GM12878 (cell line): ENCODE data around the gene SLC49A4. TPM values are rescaled to one million over a fixed set of nuclear protein-coding genes. Genes with fewer than 3 reads are reported as not detected.

ENCODE experiments used
- ATAC-seq: fragments of 200-7000 bp; cut with Tn5 transposase; 3 replicates; pipeline ENCODE4 v1.9.1; 2020; ENCODE audit warnings: mild to moderate bottlenecking, moderate library complexity
- BruUV-seq: library from RNA; stranded (reverse); fragments of 400-500 nt; replicated peaks from 2 replicates; lab custom pipeline; 2021; lab: Mats Ljungman, UMichigan
- CTCF ChIA-PET: fragments of 300-600 bp; sonication (Branson Sonifier 250); formaldehyde crosslinking; extraction: SDS; loops from one replicate; lab custom pipeline; 2021; ENCODE audit warnings: inconsistent platforms; lab: Yijun Ruan, JAX
- POLR2A ChIA-PET: fragments of 350-600 bp; formaldehyde crosslinking; extraction: SDS; loops from one replicate; lab custom pipeline; 2021; ENCODE audit warnings: inconsistent platforms; lab: Charles Lee
- RAD21 ChIA-PET: fragments of 300-600 bp; sonication (Branson Sonifier 250); formaldehyde crosslinking; loops from one replicate; lab custom pipeline; 2023; ENCODE audit warnings: antibody characterized with exemption; ENCODE audit not compliant: unreplicated experiment; lab: Charles Lee
- SMC1A ChIA-PET: fragments of 300-600 bp; sonication (Branson Sonifier 250); formaldehyde crosslinking; loops from one replicate; lab custom pipeline; 2023; ENCODE audit not compliant: unreplicated experiment, uncharacterized antibody; lab: Charles Lee
- DNase-seq: peaks from one replicate; pipeline ENCODE4 v3.0.0-alpha.2; 2011; ENCODE audit warnings: low read depth, low spot score
- FAIRE-seq: peaks from 3 replicates; lab custom pipeline; 2011; peaks lifted over from hg19 to GRCh38; lab: Jason Lieb, UNC
- H2AFZ ChIP-seq: 2 replicates; pipeline ENCODE4 v1.6.0; 2011; ENCODE audit warnings: low read depth, low read length, control low read depth; ENCODE audit not compliant: control insufficient read depth
- H3K27ac ChIP-seq: 2 replicates; pipeline ENCODE4 v1.5.1; 2011; ENCODE audit warnings: control low read depth; ENCODE audit not compliant: control insufficient read depth, insufficient read depth
- H3K27me3 ChIP-seq, 2 experiments: replicated peaks in 1 of 2; 2 replicates each; pipeline versions ENCODE4 v1.6.0 to v1.6.1; 2011; ENCODE audit warnings: low read length in 1 of 2; ENCODE audit not compliant: control insufficient read depth in 2 of 2, insufficient read depth in 2 of 2
- H3K36me3 ChIP-seq, 2 experiments: 2 replicates each; pipeline ENCODE4 v1.5.1; 2011; ENCODE audit warnings: low read length in 1 of 2; ENCODE audit not compliant: control insufficient read depth in 2 of 2, insufficient read depth in 2 of 2
- H3K4me1 ChIP-seq: 2 replicates; pipeline ENCODE4 v1.6.1; 2011; ENCODE audit warnings: mild to moderate bottlenecking, low read length, moderate library complexity, mixed read lengths; ENCODE audit not compliant: control insufficient read depth, insufficient read depth
- H3K4me2 ChIP-seq: 2 replicates; pipeline ENCODE4 v1.6.0; 2011; ENCODE audit warnings: control low read depth; ENCODE audit not compliant: control insufficient read depth, insufficient read depth
- H3K4me3 ChIP-seq: fragments of 200-600 bp; sonication (generic); 2 replicates; pipeline ENCODE4 v1.5.1; 2016
- H3K79me2 ChIP-seq: 2 replicates; pipeline ENCODE4 v1.6.0; 2011; ENCODE audit warnings: low read length; ENCODE audit not compliant: control insufficient read depth, insufficient read depth
- H3K9ac ChIP-seq: 2 replicates; pipeline ENCODE4 v1.8.0; 2011; ENCODE audit warnings: low read length, control low read depth, mixed read lengths; ENCODE audit not compliant: control insufficient read depth, insufficient read depth
- H3K9me3 ChIP-seq: replicated peaks from 3 replicates; pipeline ENCODE4 v1.5.1; 2011; ENCODE audit warnings: mild to moderate bottlenecking, low read length; ENCODE audit not compliant: control insufficient read depth, insufficient read depth
- H4K20me1 ChIP-seq: 2 replicates; pipeline ENCODE4 v1.6.0; 2011; ENCODE audit not compliant: control insufficient read depth, insufficient read depth
- HDAC2 ChIP-seq: fragments of 200-600 bp; sonication (generic); IDR thresholded peaks from 2 replicates; pipeline ENCODE4 v1.6.1; 2017
- NFYB ChIP-seq: IDR thresholded peaks from 2 replicates; pipeline ENCODE4 v1.6.1; 2011; ENCODE audit warnings: low read depth, mild to moderate bottlenecking, low read length, improper control_type of control experiment, moderate library complexity; ENCODE audit not compliant: insufficient read depth
- NKRF ChIP-seq: fragments of 450-650 bp; conservative IDR thresholded peaks from 2 replicates; pipeline ENCODE4 v1.6.1; 2017; ENCODE audit warnings: mild to moderate bottlenecking, moderate library complexity
- RAD21 ChIP-seq: IDR thresholded peaks from 2 replicates; pipeline ENCODE4 v1.6.1; 2011; ENCODE audit warnings: mild to moderate bottlenecking, low read depth, low read length, moderate library complexity; ENCODE audit not compliant: insufficient read depth
- SIX5 ChIP-seq: IDR thresholded peaks from 2 replicates; pipeline ENCODE4 v1.6.1; 2011; ENCODE audit warnings: mild to moderate bottlenecking, low read depth, low read length, moderate library complexity; ENCODE audit not compliant: severe bottlenecking
- SMC3 ChIP-seq: IDR thresholded peaks from 2 replicates; pipeline ENCODE4 v1.6.1; 2011; ENCODE audit warnings: low read length, improper control_type of control experiment, borderline replicate concordance
- SPI1 ChIP-seq: IDR thresholded peaks from 2 replicates; pipeline ENCODE4 v1.6.1; 2011; ENCODE audit warnings: low read depth, mild to moderate bottlenecking, low read length, moderate library complexity, borderline replicate concordance; ENCODE audit not compliant: insufficient read depth
- YBX1 ChIP-seq: fragments of 450-650 bp; IDR thresholded peaks from 2 replicates; pipeline ENCODE4 v1.6.1; 2016; ENCODE audit warnings: antibody characterized with exemption
- ZBTB33 ChIP-seq: fragments of 450-650 bp; IDR thresholded peaks from 2 replicates; pipeline ENCODE4 v1.6.1; 2017; ENCODE audit warnings: mild to moderate bottlenecking
- ZNF622 ChIP-seq: fragments of 450-650 bp; IDR thresholded peaks from 2 replicates; pipeline ENCODE4 v1.6.1; 2017; ENCODE audit warnings: mild to moderate bottlenecking, inconsistent platforms
- WGBS: methylation state at CpG from one replicate; pipeline ENCODE4 v1.1.6; 2016; ENCODE audit warnings: low lambda C conversion rate; ENCODE audit not compliant: insufficient replicate concordance, insufficient coverage; ENCODE audit errors: missing lambda C conversion rate; 5-methylcytosine and 5-hydroxymethylcytosine counted together
- in situ Hi-C: fragments of 300-500 bp; cut with MboI; formaldehyde crosslinking; loops from 9 replicates; pipeline ENCODE4 v1.14.3; 2018; ENCODE audit warnings: mixed read lengths
- intact Hi-C: fragments of 100-400 bp; cut with micrococcal nuclease; formaldehyde crosslinking; loops from one replicate; pipeline ENCODE4 v1.14.2; 2022; ENCODE audit not compliant: unreplicated experiment
- polyA plus RNA-seq, 11 experiments: library from polyadenylated mRNA; depleted of rRNA in 4 of 11; unstranded in 6 of 11; stranded (reverse) in 5 of 11; fragments of >200 nt; fragmentation: Nextera tagmentation in 4 of 11; fragmentation: Illumina TruSeq in 1 of 11; extraction: Ambion mirVana in 4 of 11; extraction: Trizol in 1 of 11; gene quantifications; 1 replicate in 1 of 11; 2 replicates in 10 of 11; pipeline versions ENCODE4 v1.2.1 to v1.2.3, GENCODE V29; 2011 to 2016; ENCODE audit warnings: inconsistent platforms in 2 of 11, missing spikeins in 2 of 11, low read depth in 1 of 11
- total RNA-seq, 4 experiments: library from RNA; depleted of rRNA in 3 of 4; stranded (reverse); fragments of >200 nt in 3 of 4; fragmentation: Illumina TruSeq in 1 of 4; extraction: Trizol in 1 of 4; gene quantifications; 2 replicates each; pipeline versions ENCODE4 v1.2.1 to v1.2.3, GENCODE V29; 2013 to 2021
- TF ChIP-seq, protein P1 (sequence below): fragments of 450-650 bp; IDR thresholded peaks from 2 replicates; pipeline ENCODE4 v1.6.1; 2018; ENCODE audit warnings: borderline replicate concordance, mild to moderate bottlenecking; ENCODE audit not compliant: partially characterized antibody

Gene SLC49A4
- total and polyA plus RNA-seq, 10 of the 15 experiments (the other 5 are each of a cell fraction or from before 2014, with no cell fraction given) = 0.48 to 2.2 (median 1.4) TPM

GRCh38 chr3:122825460-122825859 is 30.6 kb downstream of the SLC49A4 start:
- BruUV-seq = no TSS peak
- DNase-seq (no peak), ATAC-seq (no peak), FAIRE-seq (no peak)
- H3K9me3 ChIP-seq = no peaks in the 10 kb centered on the region; the same call in 2 of the 3 replicates
- no peaks in the 10 kb centered on the region for H4K20me1 ChIP-seq
- no peaks in the 10 kb centered on the region for H3K4me1 ChIP-seq
- H3K4me2 ChIP-seq = no peak overlapping the region
- intact Hi-C loops = no loop called here
- H3K79me2 ChIP-seq = no peaks in the 10 kb centered on the region
- SMC1A ChIA-PET = no interaction called here
- no peak overlapping the region for H2AFZ ChIP-seq
- H3K36me3 ChIP-seq = no peaks in the 10 kb centered on the region
- in situ Hi-C loops = no loop called here
- TF ChIP-seq SPI1 = peak; percentile 20; the same call in 1 of the 2 replicates
- no peak for TF ChIP-seq SMC3
- H3K9ac ChIP-seq = no peak overlapping the region
- no peaks in the 10 kb centered on the region for H3K27me3 ChIP-seq
- RAD21 ChIA-PET = no interaction called here
- CTCF ChIA-PET = interaction anchor here (0.7 kb wide), 1 partner anchor 14 kb away, joined by 3 read pairs; no protein-coding TSS in a partner anchor
- no peak overlapping the region for H3K27ac ChIP-seq
- H3K4me3 ChIP-seq = no peak overlapping the region
- 66% methylated on average over 4 of the region's 4 CpGs for WGBS
- POLR2A ChIA-PET = no interaction called here

DNA sequence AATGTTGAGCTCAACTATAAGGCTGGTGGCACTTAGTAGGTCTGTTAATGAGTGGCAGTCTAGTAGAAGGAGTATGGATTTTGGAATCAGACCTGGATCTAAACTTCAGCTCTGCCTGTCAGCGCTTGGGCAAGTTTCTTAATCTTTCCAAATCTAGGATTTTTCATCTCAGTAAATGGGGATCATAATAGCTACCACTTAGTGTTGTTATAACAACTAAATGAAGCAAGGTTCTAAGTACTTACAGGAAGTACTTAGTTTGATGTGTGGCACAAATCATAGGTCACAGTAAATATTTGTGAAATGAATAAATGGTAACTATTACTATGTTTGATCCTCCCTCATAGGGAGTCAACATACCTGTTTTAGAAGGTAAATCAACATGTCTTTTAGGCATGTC is 31.4 kb downstream of the SLC49A4 start:
- no peak for DNase-seq
- no peaks in the 10 kb centered on the region for H4K20me1 ChIP-seq
- ChIA-PET RAD21 (no interaction called here), CTCF (interaction anchor here (0.6 to 0.7 kb wide), 2 partner anchors 13 to 204 kb away, joined by 3 to 4 read pairs; no protein-coding TSS in a partner anchor), SMC1A (interaction anchor here (0.6 kb wide), 1 partner anchor 437 kb away, joined by 3 read pairs; no protein-coding TSS in a partner anchor), POLR2A (no interaction called here)
- H3K79me2 ChIP-seq = no peaks in the 10 kb centered on the region
- no peak overlapping the region for H2AFZ ChIP-seq
- no TSS peak for BruUV-seq
- ATAC-seq = no peak
- in situ Hi-C loops (no loop called here), intact Hi-C loops (no loop called here)
- H3K27me3 ChIP-seq = no peaks in the 10 kb centered on the region
- no peak for FAIRE-seq
- 100% methylated on average over 1 of the region's 1 CpG for WGBS
- H3K27ac ChIP-seq = no peak overlapping the region
- H3K4me3 ChIP-seq = no peak overlapping the region
- no peak overlapping the region for H3K4me2 ChIP-seq
- H3K9ac ChIP-seq = no peak overlapping the region
- H3K36me3 ChIP-seq = no peaks in the 10 kb centered on the region
- no peaks in the 10 kb centered on the region for H3K9me3 ChIP-seq
- H3K4me1 ChIP-seq = no peaks in the 10 kb centered on the region
- TF ChIP-seq, protein P1, sequence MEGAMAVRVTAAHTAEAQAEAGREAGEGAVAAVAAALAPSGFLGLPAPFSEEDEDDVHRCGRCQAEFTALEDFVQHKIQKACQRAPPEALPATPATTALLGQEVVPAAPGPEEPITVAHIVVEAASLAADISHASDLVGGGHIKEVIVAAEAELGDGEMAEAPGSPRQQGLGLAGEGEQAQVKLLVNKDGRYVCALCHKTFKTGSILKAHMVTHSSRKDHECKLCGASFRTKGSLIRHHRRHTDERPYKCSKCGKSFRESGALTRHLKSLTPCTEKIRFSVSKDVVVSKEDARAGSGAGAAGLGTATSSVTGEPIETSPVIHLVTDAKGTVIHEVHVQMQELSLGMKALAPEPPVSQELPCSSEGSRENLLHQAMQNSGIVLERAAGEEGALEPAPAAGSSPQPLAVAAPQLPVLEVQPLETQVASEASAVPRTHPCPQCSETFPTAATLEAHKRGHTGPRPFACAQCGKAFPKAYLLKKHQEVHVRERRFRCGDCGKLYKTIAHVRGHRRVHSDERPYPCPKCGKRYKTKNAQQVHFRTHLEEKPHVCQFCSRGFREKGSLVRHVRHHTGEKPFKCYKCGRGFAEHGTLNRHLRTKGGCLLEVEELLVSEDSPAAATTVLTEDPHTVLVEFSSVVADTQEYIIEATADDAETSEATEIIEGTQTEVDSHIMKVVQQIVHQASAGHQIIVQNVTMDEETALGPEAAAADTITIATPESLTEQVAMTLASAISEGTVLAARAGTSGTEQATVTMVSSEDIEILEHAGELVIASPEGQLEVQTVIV = no peak
- no peak for TF ChIP-seq ZNF622
- TF ChIP-seq NKRF = no peak
- no peak for TF ChIP-seq HDAC2
- no peak for TF ChIP-seq YBX1
- no peak for TF ChIP-seq SIX5
- no peak for TF ChIP-seq ZBTB33
- no peak for TF ChIP-seq NFYB
- TF ChIP-seq RAD21 = no peak
